Caki2 (cell line): ENCODE results near the gene SOS2. TPM values are rescaled to one million over a fixed set of nuclear protein-coding genes. Genes with fewer than 3 reads are reported as not detected.

Experiments used
- DNase-seq: peaks from one replicate; pipeline ENCODE4 v3.0.0-alpha.2; 2015; ENCODE audit warnings: low read depth
- in situ Hi-C: cut with HindIII; loops from 2 replicates; pipeline ENCODE4 v1.10.0; 2016; ENCODE audit warnings: low sequenced_read_pairs, low pct_unique_long_range_greater_than_20kb, mixed read lengths
- total RNA-seq: library from RNA; depleted of rRNA; stranded (reverse); fragments of >200 nt; shearing (Covaris generic); gene quantifications from 2 replicates; pipeline ENCODE4 v1.2.3, GENCODE V29; 2014; ENCODE audit warnings: low replicate concordance

The SOS2 gene
- total RNA-seq, 1 experiment from 2014 or later, result 13.0 TPM

GRCh38 chr14:50139192-50139591, 92.2 kb downstream of the SOS2 start:
- DNase-seq, result no peak

GRCh38 chr14:50127802-50128201, 103.6 kb downstream of the SOS2 start:
- no peak for DNase-seq
- in situ Hi-C loops, result loop anchor here (25.0 kb wide), 1 partner anchor 266 kb away; the partner anchor contains the start of gene NEMF

More at GRCh38 chr14:50139192-50139591, 92.2 kb downstream of the SOS2 start:
- in situ Hi-C loops, result loop anchor here (25.0 kb wide), 1 partner anchor 277 kb away; the partner anchor contains the start of gene NEMF

- DNase-seq, result no peak
- in situ Hi-C loops, result no loop called here
These were observed 108.3 kb downstream of the SOS2 start for GRCh38 chr14:50123062-50123461.

GRCh38 chr14:50122291-50122690, 109.1 kb downstream of the SOS2 start:
- in situ Hi-C loops, result no loop called here

GRCh38 chr14:50121486-50121885, 109.9 kb downstream of the SOS2 start:
- DNase-seq, result no peak

More at GRCh38 chr14:50122291-50122690, 109.1 kb downstream of the SOS2 start:
- peak; percentile 67 for DNase-seq

GRCh38 chr14:50117456-50117855, 113.9 kb downstream of the SOS2 start:
- no peak for DNase-seq
- in situ Hi-C loops, result no loop called here

More at GRCh38 chr14:50121486-50121885, 109.9 kb downstream of the SOS2 start:
- in situ Hi-C loops, result no loop called here

GRCh38 chr14:50116966-50117365, 114.4 kb downstream of the SOS2 start:
- in situ Hi-C loops, result no loop called here
- no peak for DNase-seq

- in situ Hi-C loops, result no loop called here
- peak; percentile 85 for DNase-seq
These were observed 115.0 kb downstream of the SOS2 start, which contains the start of gene VCPKMT for GRCh38 chr14:50116181-50116956. Gene VCPKMT, minus strand, starts transcription at chr14:50116572. Its CDS starts 20 bp downstream, at chr14:50116552.

- no peak for DNase-seq
- in situ Hi-C loops, result no loop called here
These were observed 117.9 kb downstream of the SOS2 start for GRCh38 chr14:50113381-50114035.

- no peak for DNase-seq
- in situ Hi-C loops, result no loop called here
These were observed 120.9 kb downstream of the SOS2 start for GRCh38 chr14:50110323-50111037.

GRCh38 chr14:50109342-50109741, 122.0 kb downstream of the SOS2 start:
- in situ Hi-C loops, result no loop called here
- DNase-seq, result no peak

GRCh38 chr14:50107850-50108249, 123.5 kb downstream of the SOS2 start:
- no peak for DNase-seq
- in situ Hi-C loops, result no loop called here

GRCh38 chr14:50106178-50106577, 125.2 kb downstream of the SOS2 start:
- no peak for DNase-seq
- in situ Hi-C loops, result no loop called here

GRCh38 chr14:50103558-50103957, 127.8 kb downstream of the SOS2 start:
- in situ Hi-C loops, result no loop called here
- DNase-seq, result no peak

- in situ Hi-C loops, result no loop called here
- DNase-seq, result no peak
These were observed 130.0 kb downstream of the SOS2 start for GRCh38 chr14:50101417-50101816.

- no peak for DNase-seq
- in situ Hi-C loops, result no loop called here
These were observed 130.6 kb downstream of the SOS2 start for GRCh38 chr14:50100805-50101204.

GRCh38 chr14:50099335-50099734, 132.0 kb downstream of the SOS2 start:
- no peak for DNase-seq
- in situ Hi-C loops, result no loop called here

GRCh38 chr14:50095895-50096294, 135.5 kb downstream of the SOS2 start:
- DNase-seq, result no peak
- in situ Hi-C loops, result no loop called here
